Activated CD8-positive, alpha-beta T cell treated with anti-CD3 and anti-CD28 coated beads for 36 hours (primary cell): ENCODE data around the gene ADARB2. TPM values are rescaled to one million over a fixed set of nuclear protein-coding genes. Genes with fewer than 3 reads are reported as not detected.

Source experiments
- ATAC-seq: fragments of 200-7000 bp; cut with Tn5 transposase; one replicate; pipeline ENCODE4 v1.10.0; 2021; ENCODE audit warnings: mild to moderate bottlenecking, moderate library complexity
- CTCF ChIA-PET: fragments of 350-600 bp; sonication (Branson Sonifier 250); formaldehyde crosslinking; loops from one replicate; lab custom pipeline; 2021; ENCODE audit warnings: antibody characterized with exemption; lab: Charles Lee
- POLR2A ChIA-PET: fragments of 350-600 bp; sonication (Branson Sonifier 250); formaldehyde crosslinking; loops from one replicate; lab custom pipeline; 2021; ENCODE audit warnings: antibody characterized with exemption; lab: Charles Lee
- DNase-seq: peaks from one replicate; pipeline ENCODE4 v3.0.0-alpha.2; 2020
- H3K27ac Mint-ChIP-seq: one replicate; pipeline ENCODE4 v1.8.0; 2021; ENCODE audit warnings: mild to moderate bottlenecking, mixed read lengths
- H3K27me3 Mint-ChIP-seq: one replicate; pipeline ENCODE4 v1.8.0; 2021; ENCODE audit warnings: mixed read lengths
- H3K36me3 Mint-ChIP-seq: one replicate; pipeline ENCODE4 v1.8.0; 2021; ENCODE audit warnings: low read depth, mixed read lengths
- H3K4me1 Mint-ChIP-seq: one replicate; pipeline ENCODE4 v1.8.0; 2021; ENCODE audit warnings: low read depth, mixed read lengths
- H3K4me3 Mint-ChIP-seq: one replicate; pipeline ENCODE4 v1.8.0; 2021; ENCODE audit warnings: mild to moderate bottlenecking, moderate library complexity, mixed read lengths
- H3K9me3 Mint-ChIP-seq: one replicate; pipeline ENCODE4 v1.8.0; 2021; ENCODE audit warnings: mixed read lengths
- CTCF ChIP-seq: fragments of 200-600 bp; IDR thresholded peaks from one replicate; pipeline ENCODE4 v1.8.0; 2022; ENCODE audit warnings: antibody characterized with exemption, mild to moderate bottlenecking
- intact Hi-C: fragments of 100-400 bp; cut with micrococcal nuclease; formaldehyde crosslinking; loops from one replicate; pipeline ENCODE4 v1.10.0; 2022
- total RNA-seq, 2 experiments: library from RNA; stranded (reverse); gene quantifications; one replicate each; pipeline ENCODE4 v1.2.3, GENCODE V29; 2021

The ADARB2 gene
- total RNA-seq, 2 experiments from 2014 or later: 1.3 to 1.6 TPM

- ATAC-seq (no peak), DNase-seq (no peak)
- no peak overlapping the region for H3K4me3 Mint-ChIP-seq
- no peak overlapping the region for H3K27ac Mint-ChIP-seq
- H3K27me3 Mint-ChIP-seq: peaks cover 6% of the 10 kb centered on the region
- CTCF ChIA-PET: no interaction called here
- peaks cover 4% of the 10 kb centered on the region for H3K9me3 Mint-ChIP-seq
- no peak for TF ChIP-seq CTCF
- POLR2A ChIA-PET: no interaction called here
- no peaks in the 10 kb centered on the region for H3K36me3 Mint-ChIP-seq
- intact Hi-C loops: no loop called here
- peaks cover 9% of the 10 kb centered on the region for H3K4me1 Mint-ChIP-seq
Observed at GRCh38 chr10:1449572-1450205, 287.6 kb downstream of the ADARB2 start.

- peaks cover 4% of the 10 kb centered on the region for H3K9me3 Mint-ChIP-seq
- no peak for TF ChIP-seq CTCF
- no peak overlapping the region for H3K27ac Mint-ChIP-seq
- H3K36me3 Mint-ChIP-seq: no peaks in the 10 kb centered on the region
- H3K27me3 Mint-ChIP-seq: peaks cover 5% of the 10 kb centered on the region
- H3K4me3 Mint-ChIP-seq: no peak overlapping the region
- POLR2A ChIA-PET: no interaction called here
- CTCF ChIA-PET: no interaction called here
- DNase-seq (no peak), ATAC-seq (no peak)
- intact Hi-C loops: no loop called here
- peaks cover 2% of the 10 kb centered on the region for H3K4me1 Mint-ChIP-seq
Observed at GRCh38 chr10:1449021-1449420, 288.3 kb downstream of the ADARB2 start.

GRCh38 chr10:1448252-1448930 lies 288.9 kb downstream of the ADARB2 start:
- no peak for TF ChIP-seq CTCF
- H3K9me3 Mint-ChIP-seq: peaks cover 4% of the 10 kb centered on the region
- ChIA-PET CTCF (no interaction called here), POLR2A (interaction anchor here (0.7 kb wide), 1 partner anchor 11 kb away, joined by 3 read pairs; no protein-coding TSS in a partner anchor)
- peaks cover 5% of the 10 kb centered on the region for H3K27me3 Mint-ChIP-seq
- no peak overlapping the region for H3K27ac Mint-ChIP-seq
- H3K36me3 Mint-ChIP-seq: no peaks in the 10 kb centered on the region
- intact Hi-C loops: no loop called here
- no peak overlapping the region for H3K4me3 Mint-ChIP-seq
- DNase-seq: no peak
- no peak for ATAC-seq
- H3K4me1 Mint-ChIP-seq: no peaks in the 10 kb centered on the region

- TF ChIP-seq CTCF: no peak
- ATAC-seq (no peak), DNase-seq (no peak)
- no peak overlapping the region for H3K4me3 Mint-ChIP-seq
- no peaks in the 10 kb centered on the region for H3K4me1 Mint-ChIP-seq
- no peaks in the 10 kb centered on the region for H3K36me3 Mint-ChIP-seq
- ChIA-PET POLR2A (no interaction called here), CTCF (no interaction called here)
- peaks cover 2% of the 10 kb centered on the region for H3K27me3 Mint-ChIP-seq
- no peaks in the 10 kb centered on the region for H3K9me3 Mint-ChIP-seq
- no peak overlapping the region for H3K27ac Mint-ChIP-seq
- intact Hi-C loops: no loop called here
Observed at GRCh38 chr10:1444826-1445225, 292.5 kb downstream of the ADARB2 start.

GRCh38 chr10:1440897-1441296 lies 296.4 kb downstream of the ADARB2 start:
- no peak for TF ChIP-seq CTCF
- no peaks in the 10 kb centered on the region for H3K4me1 Mint-ChIP-seq
- no peaks in the 10 kb centered on the region for H3K27me3 Mint-ChIP-seq
- intact Hi-C loops: no loop called here
- H3K36me3 Mint-ChIP-seq: no peaks in the 10 kb centered on the region
- POLR2A ChIA-PET: no interaction called here
- CTCF ChIA-PET: interaction anchor here (3.2 kb wide), 1 partner anchor 20 kb away, joined by 10 read pairs; no protein-coding TSS in a partner anchor
- no peaks in the 10 kb centered on the region for H3K9me3 Mint-ChIP-seq
- no peak for ATAC-seq
- no peak overlapping the region for H3K27ac Mint-ChIP-seq
- no peak for DNase-seq
- H3K4me3 Mint-ChIP-seq: no peak overlapping the region
